Activated CD8-positive, alpha-beta memory T cell treated with anti-CD3 and anti-CD28 coated beads, Interleukin-2, amount 50 U/mL, for 48 hours (primary cell): ENCODE results near the gene VAPB.
A peak's percentile ranks its signal among the peaks of the same experiment; 100 is the strongest.

Source experiments
- DNase-seq: peaks from one replicate; pipeline ENCODE4 v3.0.0-alpha.2; 2020

Gene VAPB

DNA sequence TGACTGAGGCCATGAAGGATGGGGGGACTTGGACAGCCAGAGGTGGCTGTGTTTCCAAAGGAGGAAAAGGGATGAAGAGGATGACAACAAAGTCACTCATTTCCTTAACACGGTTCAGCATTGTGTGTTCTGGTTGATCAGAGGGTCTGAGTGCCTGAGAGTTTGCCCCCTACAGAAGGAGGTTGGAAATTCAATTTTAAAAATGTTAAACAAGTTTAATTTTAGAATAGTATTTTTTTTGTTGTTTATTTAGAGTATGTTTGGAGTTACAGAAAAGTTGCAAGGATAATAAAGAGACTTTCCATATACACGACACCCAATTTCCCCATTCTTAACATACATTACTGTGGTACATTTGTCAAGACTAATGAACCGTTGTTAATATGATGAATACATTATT lies 10.3 kb upstream of the VAPB start:
- no peak for DNase-seq

DNA sequence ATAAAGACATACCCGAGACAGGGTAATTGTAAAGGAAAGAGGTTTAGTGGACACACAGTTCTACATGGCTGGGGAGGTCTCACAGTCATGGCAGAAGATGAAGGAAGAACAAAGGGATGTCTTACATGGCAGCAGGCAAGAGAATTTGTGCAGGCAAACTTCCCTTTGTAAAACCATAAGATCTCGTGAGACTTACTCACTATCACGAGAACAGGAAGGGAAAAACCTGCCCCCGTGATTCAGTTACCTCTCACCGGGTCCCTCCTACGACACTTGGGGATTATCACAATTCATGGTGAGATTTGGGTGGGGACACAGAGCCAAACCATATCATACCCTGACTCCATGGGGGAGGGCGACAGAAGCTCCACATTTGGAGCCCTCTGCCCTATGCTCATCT lies 7.4 kb upstream of the VAPB start:
- DNase-seq = no peak

GRCh38 chr20:58382096-58382495 lies 6.9 kb upstream of the VAPB start:
- DNase-seq = no peak

DNA sequence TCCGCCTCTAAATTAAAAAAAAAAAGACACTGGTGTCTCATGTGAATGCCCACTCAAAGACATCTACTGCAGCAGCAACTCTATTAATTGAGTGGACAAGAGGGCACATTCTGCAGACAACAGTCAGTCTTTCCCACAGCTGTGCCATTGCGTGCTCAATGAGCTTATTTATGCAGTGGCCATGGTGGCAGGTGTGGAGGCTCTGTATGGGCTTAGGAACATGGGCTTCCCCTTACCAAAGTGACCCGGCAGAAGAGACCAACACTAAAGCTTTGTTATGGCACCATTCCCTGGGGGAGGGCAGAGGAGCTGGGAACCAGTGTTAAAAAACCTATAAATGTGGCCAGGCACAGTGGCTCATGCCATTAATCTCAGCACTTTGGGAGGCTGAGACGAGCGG lies 4.2 kb upstream of the VAPB start:
- DNase-seq = no peak

DNA sequence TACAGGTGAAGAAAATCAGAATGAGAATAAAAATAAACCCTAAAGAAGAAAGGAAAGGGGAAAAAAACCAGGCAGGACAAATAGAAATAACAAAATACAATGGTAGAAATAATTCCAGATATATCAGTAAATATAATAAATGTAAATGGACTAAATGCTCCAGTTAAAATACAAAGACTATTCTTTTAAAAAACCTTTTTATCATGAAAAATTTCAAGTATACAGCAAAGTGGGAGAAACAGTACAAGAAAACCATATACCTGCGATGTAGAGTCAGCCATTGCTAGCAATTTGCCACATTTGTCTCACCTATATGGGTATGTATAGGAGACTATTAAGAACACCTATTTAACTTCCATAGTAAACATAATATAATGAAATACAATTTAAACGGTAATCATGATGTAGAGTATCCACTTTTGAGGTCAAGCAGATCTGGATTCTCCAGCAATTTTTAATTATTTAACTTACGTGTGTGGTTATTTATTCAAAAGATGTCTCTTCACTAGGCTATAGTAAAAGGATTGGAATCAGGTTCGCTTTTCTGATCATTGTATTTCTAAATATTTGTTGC lies 914 bp upstream of the VAPB start:
- DNase-seq = no peak

DNA sequence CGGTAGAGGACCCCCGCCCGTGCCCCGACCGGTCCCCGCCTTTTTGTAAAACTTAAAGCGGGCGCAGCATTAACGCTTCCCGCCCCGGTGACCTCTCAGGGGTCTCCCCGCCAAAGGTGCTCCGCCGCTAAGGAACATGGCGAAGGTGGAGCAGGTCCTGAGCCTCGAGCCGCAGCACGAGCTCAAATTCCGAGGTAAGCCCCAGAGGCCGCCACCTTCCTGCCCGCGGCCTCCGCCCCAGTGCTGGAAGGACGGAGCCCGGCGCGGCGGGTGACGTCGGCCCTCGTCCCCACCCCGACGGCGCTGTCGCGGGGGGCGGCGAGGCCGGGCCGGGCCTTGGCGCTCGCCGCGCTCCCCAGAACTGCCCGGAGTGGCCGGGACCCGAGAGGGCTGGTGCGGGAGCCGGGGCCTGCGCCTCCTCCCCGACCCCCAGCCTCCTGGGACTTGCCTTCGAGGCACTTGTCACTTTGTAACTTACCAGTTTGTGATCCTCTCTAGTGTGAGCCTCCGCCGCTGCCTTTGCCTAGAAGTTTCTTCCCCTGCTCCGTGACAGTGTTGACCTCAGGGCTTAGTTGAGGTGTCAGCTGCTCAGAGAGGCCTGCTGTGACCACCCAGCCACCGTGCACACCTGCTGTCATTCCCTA lies 417 bp downstream of the VAPB start:
- DNase-seq = peak; percentile 75

- no peak for DNase-seq
Measured at GRCh38 chr20:58389968-58390658, 1.1 kb downstream of the VAPB start.

- no peak for DNase-seq
Measured at GRCh38 chr20:58390659-58391035, 1.6 kb downstream of the VAPB start.

GRCh38 chr20:58392286-58392685 lies 3.3 kb downstream of the VAPB start:
- DNase-seq = no peak

- DNase-seq = no peak
Measured at GRCh38 chr20:58393299-58393698, 4.3 kb downstream of the VAPB start.

- DNase-seq = no peak
Measured at GRCh38 chr20:58394801-58395200, 5.8 kb downstream of the VAPB start.

- no peak for DNase-seq
Measured at GRCh38 chr20:58395604-58396003, 6.6 kb downstream of the VAPB start.

- DNase-seq = no peak
Measured at GRCh38 chr20:58397429-58397828, 8.4 kb downstream of the VAPB start.

DNA sequence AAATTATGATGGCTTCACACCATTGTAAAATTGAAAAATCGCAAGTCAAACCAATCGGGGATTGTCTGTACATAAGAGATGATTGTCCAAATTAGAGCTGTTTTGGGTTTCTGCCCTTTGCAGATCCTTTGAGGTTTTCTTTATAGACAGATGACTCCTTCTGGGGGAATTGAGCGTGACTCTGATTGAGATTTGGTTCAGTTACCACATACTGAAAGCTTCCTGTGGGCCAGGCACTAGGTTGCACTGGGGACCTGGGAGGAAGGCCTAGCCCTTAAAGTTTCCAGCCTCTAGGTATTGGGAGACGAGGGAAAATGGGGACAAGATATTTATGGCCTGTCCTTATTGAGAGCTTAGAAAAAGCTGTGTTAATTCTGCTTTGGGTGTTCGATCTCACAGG lies 9.2 kb downstream of the VAPB start:
- DNase-seq = no peak

DNA sequence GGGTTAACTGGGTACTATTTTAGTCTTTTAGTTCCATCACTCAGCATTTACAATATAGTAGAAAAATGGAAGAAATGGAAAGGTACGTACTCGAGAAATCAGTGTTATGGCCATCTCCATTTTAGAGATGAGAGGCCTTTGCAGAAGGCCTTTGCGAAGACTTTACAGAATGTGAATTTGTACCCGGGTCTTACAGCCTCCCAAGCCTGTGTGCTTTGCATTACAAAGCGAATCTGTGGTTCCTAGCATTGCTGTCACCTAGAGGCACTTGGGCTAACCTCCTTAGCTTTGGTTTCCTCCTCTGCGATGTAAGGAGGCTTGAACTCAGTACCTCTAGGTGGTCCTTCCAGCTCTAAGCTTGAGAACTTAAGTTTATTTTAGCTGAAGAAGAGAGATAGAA lies 10.9 kb downstream of the VAPB start:
- DNase-seq = no peak

- DNase-seq = no peak
Measured at GRCh38 chr20:58401162-58401561, 12.1 kb downstream of the VAPB start.

GRCh38 chr20:58402305-58402704 lies 13.3 kb downstream of the VAPB start:
- no peak for DNase-seq

GRCh38 chr20:58402827-58403226 lies 13.8 kb downstream of the VAPB start:
- DNase-seq = no peak

DNA sequence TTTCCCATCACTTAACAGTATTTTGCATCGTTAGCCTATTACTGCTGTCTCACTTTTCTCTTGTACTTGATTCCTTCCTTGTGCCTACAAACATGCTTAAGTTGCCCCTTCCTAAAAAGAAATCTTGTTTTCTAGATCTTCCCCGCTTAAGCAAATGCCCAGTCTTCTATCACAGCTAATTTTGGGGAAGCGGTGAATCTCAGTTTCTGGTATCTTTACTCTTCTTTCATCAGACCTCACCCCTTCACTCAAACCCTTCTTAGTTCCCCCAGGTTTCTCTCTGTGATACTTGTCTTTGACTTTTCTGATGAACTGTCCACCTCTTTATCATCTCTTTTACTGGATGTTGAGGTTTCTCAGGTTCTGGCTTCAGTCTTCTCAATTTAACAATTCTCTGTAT lies 14.2 kb downstream of the VAPB start:
- no peak for DNase-seq

- DNase-seq = no peak
Measured at GRCh38 chr20:58405504-58406291, 16.7 kb downstream of the VAPB start.

DNA sequence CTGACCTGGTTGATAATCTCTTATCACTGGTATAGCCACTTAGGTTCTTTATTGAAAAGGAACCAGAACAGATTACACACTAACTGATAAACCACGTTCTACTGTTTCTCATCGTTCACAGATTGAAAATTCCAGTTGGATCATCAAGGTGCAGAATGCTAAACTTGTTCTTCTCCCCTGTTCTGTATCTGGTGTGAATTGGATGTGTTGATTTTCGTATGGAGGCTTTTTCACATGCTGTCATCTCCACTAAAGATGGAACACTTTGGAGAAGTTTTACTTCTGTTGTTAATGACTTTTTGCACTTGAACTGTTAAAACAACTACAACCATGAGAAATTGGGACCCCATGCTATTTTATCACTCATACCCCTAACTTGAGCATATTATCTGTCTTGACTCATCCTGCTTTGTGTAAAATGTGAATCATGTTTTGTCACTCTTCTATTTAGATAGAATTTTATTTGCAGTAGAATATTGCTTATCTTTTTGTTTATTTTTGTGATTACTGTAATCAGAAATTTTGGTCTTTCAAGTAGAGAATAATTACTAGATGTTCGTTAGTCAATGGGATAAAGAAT lies 17.5 kb downstream of the VAPB start:
- no peak for DNase-seq

GRCh38 chr20:58407201-58407873 lies 18.3 kb downstream of the VAPB start:
- DNase-seq = no peak
